ENCODE measurements around the gene RILPL1. TPM values are rescaled to one million over a fixed set of nuclear protein-coding genes. Genes with fewer than 3 reads are reported as not detected.
"Not testable (repeated sequence)": the region's sequence is repeated elsewhere in the genome, so short reads cannot be mapped to it uniquely, and the experiment has no call there.

RILPL1 gene
- total RNA-seq, 2 experiments from 2014 or later, result 2.2 to 2.9 TPM

DNA sequence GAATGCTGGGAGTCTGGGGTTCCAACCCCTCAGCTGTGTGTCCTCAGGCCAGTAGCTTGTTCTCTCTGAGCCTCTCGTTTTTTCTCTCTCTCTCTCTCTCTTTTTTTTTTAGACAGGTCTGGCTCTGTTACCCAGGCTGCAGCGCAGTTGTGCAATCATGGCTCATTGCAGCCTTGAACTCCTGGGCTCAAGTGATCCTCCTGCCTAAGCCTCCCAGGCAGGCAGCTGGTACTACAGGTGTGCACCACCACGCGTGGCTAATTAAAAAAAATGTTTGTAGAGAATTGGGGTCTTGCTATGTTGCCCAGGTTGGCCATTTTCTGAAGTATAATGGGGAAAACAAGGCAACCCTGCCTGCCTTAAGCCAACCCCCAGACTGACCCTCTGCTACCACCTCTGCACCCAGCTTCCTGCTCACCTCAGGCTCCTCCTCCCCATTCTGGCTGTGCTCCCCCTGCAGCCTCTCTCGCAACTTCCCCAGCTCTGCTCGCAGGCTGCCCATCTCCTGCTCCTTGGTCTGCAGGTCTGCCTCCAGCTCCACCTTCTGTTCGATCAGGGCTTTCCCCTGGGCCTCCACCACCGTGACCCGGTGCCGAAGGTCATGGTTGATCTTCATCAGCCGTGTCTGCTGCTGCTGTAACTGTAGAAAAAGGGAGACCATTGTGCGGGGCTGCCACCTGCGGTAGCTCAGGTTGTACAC, 35.2 kb downstream of the RILPL1 start:
- H3K36me3 Mint-ChIP-seq, result peaks cover 2% of the 10 kb centered on the region
- DNase-seq (no peak), ATAC-seq (ENCODE audit: low read depth) (no peak)
- H3K9me3 Mint-ChIP-seq, result no peaks in the 10 kb centered on the region
- H3K4me1 Mint-ChIP-seq, result peaks cover 4% of the 10 kb centered on the region
- no peak overlapping the region for H3K27ac Mint-ChIP-seq
- H3K4me3 Mint-ChIP-seq, result no peak overlapping the region
- no peaks in the 10 kb centered on the region for H3K27me3 Mint-ChIP-seq
- POLR2A ChIA-PET, result no interaction called here

DNA sequence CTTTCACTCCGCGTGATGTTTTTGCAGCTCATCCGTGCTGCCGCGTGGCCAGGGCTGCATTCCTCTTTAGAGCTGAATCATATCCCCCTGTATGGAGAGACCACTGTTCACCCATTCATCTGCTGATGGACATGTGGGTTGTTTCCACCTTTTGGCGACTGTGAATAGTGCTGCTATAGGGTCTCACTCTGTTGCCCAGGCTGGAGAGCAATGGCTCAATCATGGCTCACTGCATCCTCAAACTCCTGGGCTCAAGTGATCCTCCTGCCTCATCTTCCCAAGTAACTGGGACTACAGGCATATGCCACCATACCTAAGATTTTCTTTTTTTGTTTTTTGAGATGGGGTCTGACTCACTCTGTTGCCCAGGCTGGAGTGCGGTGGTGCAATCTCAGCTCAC, 36.5 kb downstream of the RILPL1 start:
- no peak for DNase-seq
- no peak for ATAC-seq (ENCODE audit: low read depth)
- POLR2A ChIA-PET, result no interaction called here
- Mint-ChIP-seq H3K4me3 (no peak overlapping the region), H3K27ac (no peak overlapping the region), H3K4me1 (peaks cover 4% of the 10 kb centered on the region), H3K36me3 (peaks cover 2% of the 10 kb centered on the region), H3K27me3 (no peaks in the 10 kb centered on the region), H3K9me3 (no peaks in the 10 kb centered on the region)

DNA sequence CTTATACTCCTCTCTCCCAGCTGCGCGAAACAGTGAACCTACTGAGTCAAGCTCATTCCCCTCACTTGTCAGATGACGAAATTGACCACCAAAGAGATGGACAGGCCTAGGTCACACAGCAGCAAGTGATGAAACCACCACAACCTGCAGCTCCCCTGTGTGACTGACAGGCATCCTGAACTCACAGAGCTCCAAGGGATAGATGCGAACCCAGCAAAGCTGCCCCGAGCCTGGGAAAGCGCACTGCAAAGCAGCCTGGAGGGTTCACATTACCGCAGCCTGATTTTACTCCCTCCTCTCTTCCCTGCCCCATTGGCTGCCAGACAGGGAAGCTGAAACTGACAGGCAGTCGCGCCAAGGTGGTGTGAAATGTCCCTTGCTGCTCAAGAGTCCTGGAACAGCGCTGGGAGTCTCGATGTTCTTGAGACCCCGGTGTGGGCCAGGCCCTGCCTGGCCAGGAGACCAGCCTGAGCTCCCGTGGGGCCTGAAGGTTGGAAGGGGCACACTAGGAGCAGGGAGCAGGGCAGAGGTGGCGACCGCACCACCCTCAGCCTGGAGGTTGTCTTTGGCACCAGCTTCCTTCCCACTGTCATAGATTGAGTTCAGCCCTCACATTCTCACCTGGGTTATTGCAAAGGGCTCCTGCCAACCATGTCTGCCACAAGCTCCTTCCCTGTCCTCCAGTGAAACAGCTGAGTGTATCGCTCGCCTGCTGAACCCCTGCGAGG, 39.2 kb downstream of the RILPL1 start:
- no peak overlapping the region for H3K27ac Mint-ChIP-seq
- POLR2A ChIA-PET, result no interaction called here
- no peak for ATAC-seq (ENCODE audit: low read depth)

DNA sequence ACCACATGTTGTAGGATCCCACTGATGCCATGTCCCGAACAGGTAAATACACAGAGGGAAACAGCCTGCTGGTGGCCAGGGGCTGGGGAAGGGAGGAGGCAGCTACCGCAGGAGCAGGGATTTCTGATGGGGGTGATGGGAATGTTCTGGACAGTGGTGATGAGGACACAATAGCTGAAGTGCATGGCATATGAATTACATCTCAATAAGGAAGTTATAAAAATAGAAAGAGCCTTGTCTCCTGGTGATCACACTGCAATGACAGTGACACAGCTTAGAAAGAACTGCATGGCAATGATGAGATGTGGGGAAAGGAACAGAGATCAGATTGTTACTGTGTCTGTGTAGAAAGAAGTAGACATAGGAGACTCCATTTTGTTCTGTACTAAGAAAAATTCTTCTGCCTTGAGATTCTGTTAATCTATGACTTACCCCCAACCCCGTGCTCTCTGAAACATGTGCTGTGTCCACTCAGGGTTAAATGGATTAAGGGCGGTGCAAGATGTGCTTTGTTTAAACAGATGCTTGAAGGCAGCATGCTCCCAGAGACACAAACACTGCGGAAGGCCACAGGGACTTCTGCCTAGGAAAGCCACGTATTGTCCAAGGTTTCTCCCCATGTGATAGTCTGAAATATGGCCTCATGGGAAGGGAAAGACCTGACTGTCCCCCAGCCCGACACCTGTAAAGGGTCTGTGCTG, 41.0 kb downstream of the RILPL1 start:
- H3K9me3 Mint-ChIP-seq; H3K4me1 Mint-ChIP-seq; H3K36me3 Mint-ChIP-seq; DNase-seq; ATAC-seq (ENCODE audit: low read depth); H3K27ac Mint-ChIP-seq; POLR2A ChIA-PET; H3K4me3 Mint-ChIP-seq; H3K27me3 Mint-ChIP-seq: not testable (repeated sequence)

More for the DNA sequence above, 39.2 kb downstream of the RILPL1 start:
- Mint-ChIP-seq H3K4me1 (peaks cover 4% of the 10 kb centered on the region), H3K9me3 (no peaks in the 10 kb centered on the region), H3K27me3 (no peaks in the 10 kb centered on the region), H3K36me3 (peaks cover 2% of the 10 kb centered on the region), H3K4me3 (no peak overlapping the region)
- no peak for DNase-seq

DNA sequence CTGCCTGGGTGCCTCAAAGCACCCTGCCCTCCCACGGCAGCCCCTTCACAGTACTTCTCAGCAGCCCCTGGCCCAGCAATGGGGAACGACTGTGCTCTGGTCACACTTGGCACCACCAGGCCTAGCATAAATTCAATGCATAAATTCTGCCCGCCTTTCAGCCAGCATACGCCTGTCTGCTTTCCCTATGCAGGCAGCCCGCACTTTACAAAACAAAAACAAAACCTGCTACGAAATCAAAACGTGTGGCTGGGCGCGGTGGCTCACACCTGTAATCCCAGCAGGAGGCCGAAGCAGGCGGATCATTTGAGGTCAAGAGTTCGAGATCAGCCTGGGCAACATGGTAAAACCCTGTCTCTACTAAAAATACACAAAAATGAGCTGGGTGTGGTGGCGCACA, 42.0 kb downstream of the RILPL1 start:
- H3K27me3 Mint-ChIP-seq, result no peaks in the 10 kb centered on the region
- no peak overlapping the region for H3K4me3 Mint-ChIP-seq
- H3K4me1 Mint-ChIP-seq, result no peaks in the 10 kb centered on the region
- no peaks in the 10 kb centered on the region for H3K36me3 Mint-ChIP-seq
- POLR2A ChIA-PET, result no interaction called here
- H3K27ac Mint-ChIP-seq, result no peak overlapping the region
- ATAC-seq (ENCODE audit: low read depth) (no peak), DNase-seq (no peak)
- no peaks in the 10 kb centered on the region for H3K9me3 Mint-ChIP-seq

DNA sequence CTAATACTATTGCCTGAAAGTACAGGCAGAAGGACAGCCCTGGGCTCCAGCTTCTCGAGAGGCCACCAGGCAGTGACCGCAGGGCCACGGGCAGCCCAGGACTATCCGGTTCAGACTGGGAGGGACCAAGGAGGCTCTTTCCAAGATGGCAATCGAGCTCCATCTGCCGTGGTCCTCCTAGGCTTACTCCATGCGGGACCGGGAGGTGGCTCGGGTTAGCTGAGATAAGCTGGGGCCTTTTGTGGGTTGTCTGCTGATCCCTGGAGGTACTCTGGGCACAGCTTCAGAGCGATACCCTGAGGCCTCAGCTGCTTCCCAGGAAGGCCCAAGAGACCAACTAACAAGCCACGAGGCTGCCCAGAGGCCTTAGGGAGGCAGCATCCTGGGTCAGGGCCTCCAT, 42.5 kb downstream of the RILPL1 start:
- H3K4me1 Mint-ChIP-seq, result no peaks in the 10 kb centered on the region
- DNase-seq (no peak), ATAC-seq (ENCODE audit: low read depth) (no peak)
- POLR2A ChIA-PET, result no interaction called here
- no peaks in the 10 kb centered on the region for H3K9me3 Mint-ChIP-seq
- H3K36me3 Mint-ChIP-seq, result no peaks in the 10 kb centered on the region
- H3K4me3 Mint-ChIP-seq, result no peak overlapping the region
- H3K27ac Mint-ChIP-seq, result no peak overlapping the region
- no peaks in the 10 kb centered on the region for H3K27me3 Mint-ChIP-seq

DNA sequence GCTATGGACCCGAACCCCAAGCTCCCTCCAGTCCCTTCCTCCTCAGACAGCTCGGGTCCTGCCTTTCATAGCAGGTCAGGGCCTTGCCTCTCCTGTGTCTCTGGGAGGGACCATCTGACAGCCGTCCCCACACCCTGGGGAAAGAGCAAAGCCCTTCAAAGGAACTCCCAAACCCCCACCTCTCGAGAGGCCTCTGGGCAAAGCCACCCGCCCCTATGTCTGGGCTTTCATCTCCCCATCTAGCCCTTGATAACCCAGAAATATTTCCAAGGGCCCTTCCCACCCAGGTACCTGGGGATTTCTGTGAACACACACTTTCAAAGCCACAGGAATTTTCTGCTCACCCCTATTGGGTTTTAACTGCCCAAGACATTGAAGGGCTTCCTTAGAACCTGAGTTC, 43.4 kb downstream of the RILPL1 start:
- no peaks in the 10 kb centered on the region for H3K27me3 Mint-ChIP-seq
- POLR2A ChIA-PET, result no interaction called here
- no peaks in the 10 kb centered on the region for H3K4me1 Mint-ChIP-seq
- DNase-seq (no peak), ATAC-seq (ENCODE audit: low read depth) (no peak)
- H3K27ac Mint-ChIP-seq, result no peak overlapping the region
- no peaks in the 10 kb centered on the region for H3K36me3 Mint-ChIP-seq
- H3K4me3 Mint-ChIP-seq, result no peak overlapping the region
- H3K9me3 Mint-ChIP-seq, result no peaks in the 10 kb centered on the region

DNA sequence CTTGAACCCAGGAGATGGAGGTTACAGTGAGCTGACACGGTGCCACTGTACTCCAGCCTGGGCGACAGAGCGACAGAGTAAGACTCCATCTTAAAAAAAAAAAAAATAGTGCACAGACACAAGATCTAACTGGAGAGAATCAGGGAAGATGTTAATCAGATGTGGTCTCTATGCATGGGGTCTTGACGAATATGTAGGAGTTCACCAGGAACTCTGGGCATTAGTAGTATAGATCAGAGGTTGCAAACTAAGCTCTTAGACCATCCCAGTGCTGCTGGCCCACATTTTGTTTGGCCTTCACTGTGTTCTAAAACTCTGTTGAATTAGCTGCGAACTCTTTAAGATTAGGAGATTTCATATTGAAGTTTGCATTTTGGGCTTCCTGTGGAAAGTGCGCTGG, 43.9 kb downstream of the RILPL1 start:
- no peaks in the 10 kb centered on the region for H3K9me3 Mint-ChIP-seq
- no peak overlapping the region for H3K27ac Mint-ChIP-seq
- POLR2A ChIA-PET, result no interaction called here
- no peak for ATAC-seq (ENCODE audit: low read depth)
- H3K27me3 Mint-ChIP-seq, result no peaks in the 10 kb centered on the region
- no peak for DNase-seq
- no peaks in the 10 kb centered on the region for H3K36me3 Mint-ChIP-seq
- H3K4me3 Mint-ChIP-seq, result no peak overlapping the region
- H3K4me1 Mint-ChIP-seq, result peaks cover 5% of the 10 kb centered on the region

DNA sequence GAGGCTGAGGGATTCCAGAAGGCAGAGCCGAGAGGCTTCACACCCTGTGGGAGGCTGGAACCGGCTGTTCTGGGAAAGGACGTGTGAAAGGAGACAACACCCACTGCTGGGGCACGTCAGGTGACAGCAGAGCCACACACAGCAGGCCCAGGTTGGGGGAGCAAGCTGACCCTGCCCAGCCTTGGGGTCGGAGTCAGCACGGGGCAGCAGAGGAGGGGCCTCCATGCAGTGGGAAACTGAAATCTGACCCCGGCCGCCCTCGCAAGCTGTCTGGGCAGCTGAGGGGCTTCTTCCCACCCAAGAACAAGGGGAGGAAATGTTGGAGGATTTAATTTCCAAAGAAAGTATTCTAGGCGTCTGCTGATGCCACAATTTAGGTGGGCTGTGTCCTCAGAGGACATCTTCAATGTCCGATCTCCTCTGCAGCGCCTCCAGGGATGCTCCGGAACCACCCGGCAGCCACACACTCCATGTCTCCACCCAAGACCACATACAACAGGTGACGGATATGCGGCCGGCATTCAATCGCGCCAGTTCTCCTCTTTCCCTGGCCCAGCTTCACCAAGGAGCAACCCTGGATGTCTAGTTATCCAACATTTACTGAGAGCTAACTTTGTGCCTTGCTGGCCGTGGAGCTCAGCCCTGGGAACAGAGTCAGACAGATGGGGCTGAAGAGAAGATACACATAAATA, 44.8 kb downstream of the RILPL1 start:
- Mint-ChIP-seq H3K4me1 (peaks cover 14% of the 10 kb centered on the region), H3K36me3 (peaks cover 1% of the 10 kb centered on the region), H3K4me3 (no peak overlapping the region), H3K27ac (no peak overlapping the region), H3K9me3 (no peaks in the 10 kb centered on the region), H3K27me3 (no peaks in the 10 kb centered on the region)
- no peak for ATAC-seq (ENCODE audit: low read depth)
- POLR2A ChIA-PET, result no interaction called here
- DNase-seq, result no peak

DNA sequence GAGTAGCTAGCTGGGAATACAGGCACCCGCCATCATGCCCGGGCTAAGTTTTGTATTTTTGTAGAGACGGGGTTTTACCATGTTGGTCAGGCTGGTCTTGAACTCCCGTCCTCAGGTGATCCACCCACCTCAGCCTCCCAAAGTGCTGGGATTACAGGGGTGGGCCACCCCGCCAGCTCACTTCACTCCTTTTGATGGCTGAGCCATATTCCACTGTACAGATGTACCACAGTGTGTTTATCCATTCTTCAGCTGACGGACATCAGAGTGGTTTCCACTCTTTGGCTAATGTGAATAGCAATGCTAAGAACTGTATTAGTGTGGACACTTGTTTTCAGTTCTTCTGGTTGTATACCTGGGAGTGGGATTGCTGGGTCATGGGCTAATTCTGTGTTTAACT, 46.1 kb downstream of the RILPL1 start:
- no peaks in the 10 kb centered on the region for H3K9me3 Mint-ChIP-seq
- no peak for DNase-seq
- H3K27me3 Mint-ChIP-seq, result no peaks in the 10 kb centered on the region
- H3K4me1 Mint-ChIP-seq, result peaks cover 18% of the 10 kb centered on the region
- no peak overlapping the region for H3K27ac Mint-ChIP-seq
- H3K36me3 Mint-ChIP-seq, result peaks cover 1% of the 10 kb centered on the region
- no peak overlapping the region for H3K4me3 Mint-ChIP-seq
- no peak for ATAC-seq (ENCODE audit: low read depth)
- POLR2A ChIA-PET, result no interaction called here

DNA sequence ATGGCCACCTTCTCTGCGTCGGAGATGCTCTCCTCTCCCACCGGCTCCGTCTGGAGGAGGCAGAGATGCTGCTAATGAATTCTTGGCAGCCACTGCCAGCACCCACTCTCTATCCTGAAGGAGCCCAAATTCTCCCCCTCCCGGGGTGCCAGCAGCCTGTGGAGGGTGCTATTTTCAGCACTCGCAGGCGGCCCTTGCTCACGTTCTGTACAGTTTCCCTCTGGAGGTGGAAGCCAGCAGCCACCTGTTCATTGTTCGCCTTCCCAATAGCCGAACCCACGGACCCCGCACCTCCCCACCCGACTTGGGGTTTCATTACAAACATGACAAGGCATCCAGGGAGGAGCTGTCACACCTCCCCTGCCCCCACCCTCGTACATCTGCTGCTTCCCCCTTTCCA, 47.8 kb downstream of the RILPL1 start:
- ATAC-seq (ENCODE audit: low read depth) (no peak), DNase-seq (no peak)
- no peak overlapping the region for H3K27ac Mint-ChIP-seq
- H3K4me1 Mint-ChIP-seq, result peaks cover 18% of the 10 kb centered on the region
- peaks cover 1% of the 10 kb centered on the region for H3K36me3 Mint-ChIP-seq
- no peaks in the 10 kb centered on the region for H3K9me3 Mint-ChIP-seq
- H3K27me3 Mint-ChIP-seq, result no peaks in the 10 kb centered on the region
- POLR2A ChIA-PET, result no interaction called here
- no peak overlapping the region for H3K4me3 Mint-ChIP-seq

DNA sequence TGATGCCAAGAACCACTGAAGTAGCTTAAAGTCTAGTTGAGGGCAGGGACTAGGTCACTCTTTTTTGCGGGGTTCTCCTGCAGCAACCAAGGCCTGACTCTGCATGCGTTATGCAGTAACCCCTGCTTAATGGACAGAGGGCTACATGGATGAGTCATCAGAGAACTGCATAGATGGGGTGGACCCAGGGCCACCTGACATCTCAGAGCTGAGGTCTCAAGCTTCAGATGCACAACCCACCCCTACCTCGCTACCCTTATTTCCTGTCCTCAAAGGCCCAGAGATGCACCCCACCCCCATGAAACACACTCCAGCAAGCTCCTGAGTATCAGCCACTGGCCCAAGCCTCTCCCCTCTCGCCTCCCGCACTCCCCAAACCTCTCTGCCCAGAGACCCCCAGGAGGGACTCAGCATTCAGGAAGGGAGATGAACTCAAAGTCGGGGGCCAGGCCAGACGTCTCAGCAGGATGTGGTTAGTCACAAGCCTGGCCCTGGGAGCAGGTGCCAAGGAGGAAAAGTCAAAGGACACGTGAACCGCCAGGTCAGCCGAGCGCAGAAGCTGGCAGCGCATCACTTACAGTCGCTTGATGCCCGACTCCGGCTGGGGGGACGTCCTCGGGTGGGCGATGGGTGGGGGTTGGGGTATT, 49.8 kb downstream of the RILPL1 start:
- Mint-ChIP-seq H3K36me3 (peaks cover 1% of the 10 kb centered on the region), H3K4me3 (peak overlapping the region; percentile 45), H3K27me3 (no peaks in the 10 kb centered on the region), H3K4me1 (peaks cover 20% of the 10 kb centered on the region), H3K9me3 (no peaks in the 10 kb centered on the region), H3K27ac (peak overlapping the region; percentile 40)
- DNase-seq (no peak), ATAC-seq (ENCODE audit: low read depth) (peak; percentile 46)
- POLR2A ChIA-PET, result interaction anchor here (0.9 to 1.5 kb wide), 2 partner anchors 9 to 118 kb away, joined by 4 read pairs; partner anchors contain the start of gene DDX55

DNA sequence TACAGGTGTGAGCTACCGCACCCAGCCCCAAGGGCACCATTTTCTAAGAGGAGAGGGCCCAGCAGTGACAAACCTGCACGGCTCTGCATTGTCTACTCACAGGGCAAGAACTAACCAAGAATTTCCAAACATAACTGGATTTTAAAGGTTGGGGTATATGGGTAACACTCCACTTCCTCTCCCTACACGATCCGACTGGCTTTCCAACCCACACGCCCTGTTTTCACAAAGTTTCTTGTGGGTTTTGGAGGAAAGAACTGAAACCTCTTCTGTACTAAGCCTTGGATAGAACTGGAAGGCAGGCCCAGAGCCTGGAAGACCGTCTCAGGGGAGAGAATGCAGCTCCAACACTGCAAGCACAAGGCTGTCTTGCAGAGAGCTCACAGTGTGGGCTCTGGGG, 50.6 kb downstream of the RILPL1 start:
- no peak overlapping the region for H3K4me3 Mint-ChIP-seq
- no peak for ATAC-seq (ENCODE audit: low read depth)
- H3K27me3 Mint-ChIP-seq, result no peaks in the 10 kb centered on the region
- H3K36me3 Mint-ChIP-seq, result peaks cover 1% of the 10 kb centered on the region
- DNase-seq, result no peak
- H3K27ac Mint-ChIP-seq, result no peak overlapping the region
- POLR2A ChIA-PET, result interaction anchor here (0.9 to 1.5 kb wide), 2 partner anchors 8 to 119 kb away, joined by 4 read pairs; partner anchors contain the start of gene DDX55
- peaks cover 20% of the 10 kb centered on the region for H3K4me1 Mint-ChIP-seq
- H3K9me3 Mint-ChIP-seq, result no peaks in the 10 kb centered on the region

Data from activated naive CD8-positive, alpha-beta T cell treated with anti-CD3 and anti-CD28 coated beads, Interleukin-2, amount 10 ng/mL, durations not matched to agents 7 days and 5 days (primary cell).